H9 (cell line): ENCODE results near the gene ISCA1. TPM values are rescaled to one million over a fixed set of nuclear protein-coding genes. Genes with fewer than 3 reads are reported as not detected.

Source experiments
- DNase-seq: peaks from one replicate; pipeline ENCODE4 v3.0.0-alpha.2; 2017
- H2AFZ ChIP-seq: one replicate; pipeline ENCODE4 v1.6.1; 2013; ENCODE audit warnings: mild to moderate bottlenecking, low read length, control low read depth, moderate library complexity
- H2AK5ac ChIP-seq: 2 replicates; pipeline ENCODE4 v1.6.1; 2013; ENCODE audit warnings: low read length, control low read depth, mixed read lengths; ENCODE audit not compliant: insufficient read length
- H2BK120ac ChIP-seq: one replicate; pipeline ENCODE4 v1.6.1; 2013; ENCODE audit warnings: low read depth, mild to moderate bottlenecking, low read length, control low read depth, inconsistent platforms; ENCODE audit not compliant: poor library complexity, severe bottlenecking
- H2BK12ac ChIP-seq: 2 replicates; pipeline ENCODE4 v1.6.1; 2013; ENCODE audit warnings: low read length, control low read depth, mixed read lengths, low read depth; ENCODE audit not compliant: insufficient read length
- H2BK15ac ChIP-seq: 2 replicates; pipeline ENCODE4 v1.6.1; 2013; ENCODE audit warnings: low read depth, low read length, control low read depth
- H2BK20ac ChIP-seq: one replicate; pipeline ENCODE4 v1.6.1; 2013; ENCODE audit warnings: low read depth, mild to moderate bottlenecking, low read length, control low read depth, inconsistent platforms; ENCODE audit not compliant: poor library complexity, severe bottlenecking
- H2BK5ac ChIP-seq: 2 replicates; pipeline ENCODE4 v1.6.1; 2013; ENCODE audit warnings: low read length, control low read depth, mixed read lengths; ENCODE audit not compliant: insufficient read length
- H3K14ac ChIP-seq: 2 replicates; pipeline ENCODE4 v1.6.1; 2013; ENCODE audit warnings: low read length, control low read depth; ENCODE audit not compliant: insufficient read depth
- H3K18ac ChIP-seq: 2 replicates; pipeline ENCODE4 v1.6.1; 2013; ENCODE audit warnings: low read depth, mild to moderate bottlenecking, mixed read lengths, low read length, control low read depth; ENCODE audit not compliant: insufficient read length
- H3K23ac ChIP-seq: 2 replicates; pipeline ENCODE4 v1.6.1; 2013; ENCODE audit warnings: low read length, control low read depth, mixed read lengths, low read depth; ENCODE audit not compliant: insufficient read length
- H3K23me2 ChIP-seq: 2 replicates; pipeline ENCODE4 v1.6.1; 2013; ENCODE audit warnings: low read depth, mild to moderate bottlenecking, mixed read lengths, low read length, control low read depth; ENCODE audit not compliant: insufficient read length, poor library complexity, severe bottlenecking
- H3K27ac ChIP-seq: 2 replicates; pipeline ENCODE4 v1.5.1; 2013; ENCODE audit warnings: low read length, control low read depth, mixed read lengths, low read depth; ENCODE audit not compliant: insufficient read length
- H3K27me3 ChIP-seq: 2 replicates; pipeline ENCODE4 v1.6.1; 2013; ENCODE audit warnings: low read length, control low read depth, inconsistent platforms; ENCODE audit not compliant: insufficient read depth
- H3K4ac ChIP-seq: 2 replicates; pipeline ENCODE4 v1.6.1; 2013; ENCODE audit warnings: low read depth, mild to moderate bottlenecking, control low read depth, inconsistent platforms, low read length, moderate library complexity
- H3K4me1 ChIP-seq: 2 replicates; pipeline ENCODE4 v1.6.1; 2013; ENCODE audit warnings: low read length, control low read depth, inconsistent platforms; ENCODE audit not compliant: insufficient read depth
- H3K4me2 ChIP-seq: 2 replicates; pipeline ENCODE4 v1.6.1; 2013; ENCODE audit warnings: low read length, control low read depth, mixed read lengths; ENCODE audit not compliant: insufficient read length, insufficient read depth
- H3K56ac ChIP-seq: 2 replicates; pipeline ENCODE4 v1.6.1; 2013; ENCODE audit warnings: low read depth, mild to moderate bottlenecking, mixed read lengths, low read length, control low read depth; ENCODE audit not compliant: insufficient read length
- H3K79me1 ChIP-seq: 2 replicates; pipeline ENCODE4 v1.6.1; 2013; ENCODE audit warnings: low read depth, mild to moderate bottlenecking, moderate library complexity, low read length, control low read depth, inconsistent platforms; ENCODE audit not compliant: insufficient read depth, poor library complexity, severe bottlenecking
- H3K79me2 ChIP-seq: 2 replicates; pipeline ENCODE4 v1.6.1; 2013; ENCODE audit warnings: low read length, control low read depth, inconsistent platforms; ENCODE audit not compliant: insufficient read depth
- H3K9ac ChIP-seq: 2 replicates; pipeline ENCODE4 v1.6.1; 2013; ENCODE audit warnings: low read length, control low read depth, mixed read lengths; ENCODE audit not compliant: insufficient read length; ENCODE audit errors: extremely low read depth
- H3K9me3 ChIP-seq: one replicate; pipeline ENCODE4 v1.6.1; 2013; ENCODE audit warnings: low read depth, low read length, inconsistent platforms; ENCODE audit not compliant: control insufficient read depth
- H3T11ph ChIP-seq: one replicate; pipeline ENCODE4 v1.6.1; 2013; ENCODE audit warnings: mild to moderate bottlenecking, low read length, control low read depth, inconsistent platforms
- H4K20me1 ChIP-seq: one replicate; pipeline ENCODE4 v1.6.1; 2013; ENCODE audit not compliant: control insufficient read depth, insufficient read length, insufficient read depth
- H4K5ac ChIP-seq: 2 replicates; pipeline ENCODE4 v1.6.1; 2013; ENCODE audit warnings: low read depth, mild to moderate bottlenecking, mixed read lengths, low read length, control low read depth; ENCODE audit not compliant: insufficient read length
- H4K8ac ChIP-seq: replicated peaks from 2 replicates; pipeline ENCODE4 v1.6.1; 2013; ENCODE audit warnings: low read length, control low read depth, mixed read lengths, low read depth; ENCODE audit not compliant: insufficient read length
- H4K91ac ChIP-seq: 2 replicates; pipeline ENCODE4 v1.6.1; 2013; ENCODE audit warnings: low read depth, mild to moderate bottlenecking, moderate library complexity, mixed read lengths, low read length, control low read depth; ENCODE audit not compliant: insufficient read length
- H3K27ac Mint-ChIP-seq, 3 experiments: 2 replicates in 2 of 3; 3 replicates in 1 of 3; pipeline ENCODE4 v1.8.0; 2020 to 2021; ENCODE audit warnings: mixed read lengths in 3 of 3, mild to moderate bottlenecking in 1 of 3, moderate library complexity in 1 of 3
- H3K27me3 Mint-ChIP-seq: 2 replicates; pipeline ENCODE4 v1.8.0; 2021; ENCODE audit warnings: low read depth, mild to moderate bottlenecking, moderate library complexity, mixed read lengths
- H3K36me3 Mint-ChIP-seq, 3 experiments: 2 replicates in 2 of 3; 3 replicates in 1 of 3; pipeline ENCODE4 v1.8.0; 2020 to 2021; ENCODE audit warnings: low read depth in 3 of 3, mixed read lengths in 3 of 3; ENCODE audit not compliant: insufficient read depth in 1 of 3
- H3K4me1 Mint-ChIP-seq, 2 experiments: 2 replicates each; pipeline ENCODE4 v1.8.0; 2020; ENCODE audit warnings: mixed read lengths in 2 of 2
- H3K4me3 Mint-ChIP-seq, 2 experiments: 2 replicates in 1 of 2; 3 replicates in 1 of 2; pipeline ENCODE4 v1.8.0; 2020 to 2021; ENCODE audit warnings: mild to moderate bottlenecking in 2 of 2, mixed read lengths in 2 of 2, moderate library complexity in 1 of 2
- H3K9me3 Mint-ChIP-seq, 2 experiments: 2 replicates in 1 of 2; 3 replicates in 1 of 2; pipeline ENCODE4 v1.8.0; 2020; ENCODE audit warnings: mild to moderate bottlenecking in 2 of 2, mixed read lengths in 2 of 2, moderate library complexity in 1 of 2
- CTCF ChIP-seq: fragments of 200-600 bp; sonication (generic); conservative IDR thresholded peaks from 3 replicates; pipeline ENCODE4 v1.8.0; 2021; ENCODE audit warnings: antibody characterized with exemption, mild to moderate bottlenecking
- WGBS: extraction: QIAGEN DNeasy Blood & Tissue Kit; methylation state at CpG from one replicate; pipeline ENCODE4 v1.1.7; 2013; ENCODE audit warnings: missing lambda C conversion rate, low lambda C conversion rate, mixed read lengths; ENCODE audit not compliant: insufficient read length; ENCODE audit errors: extremely low coverage; 5-methylcytosine and 5-hydroxymethylcytosine counted together
- total RNA-seq: library from RNA; stranded (reverse); gene quantifications from 2 replicates; pipeline ENCODE4 v1.2.1, GENCODE V29; 2021

ISCA1 gene
- total RNA-seq, 1 experiment from 2014 or later = 33.3 TPM

DNA sequence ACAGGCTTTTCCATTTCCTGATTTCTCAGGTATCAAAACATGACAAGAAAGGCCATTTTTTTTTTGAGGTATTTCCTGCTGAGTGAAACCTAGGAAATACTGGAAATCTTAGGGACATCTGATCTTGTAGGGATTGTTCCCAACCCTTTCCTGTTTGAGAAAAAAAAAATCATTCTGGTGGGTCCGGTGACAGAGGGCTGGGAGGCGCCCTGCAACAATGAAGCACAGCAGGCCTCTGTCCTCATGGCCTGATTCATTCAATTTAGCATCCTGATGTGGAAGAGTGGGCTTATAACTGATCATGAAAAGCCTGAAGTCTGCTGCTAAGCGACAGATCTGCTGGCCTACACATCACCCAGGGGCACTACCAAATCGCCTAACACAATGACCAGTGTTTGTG is 19.8 kb downstream of the ISCA1 start:
- Histone ChIP-seq H2AK5ac (no peak overlapping the region), H2BK120ac (no peak overlapping the region), H3K14ac (no peak overlapping the region), H3K9ac (no peak overlapping the region), H3K23me2 (no peaks in the 10 kb centered on the region), H2BK5ac (no peak overlapping the region), H4K20me1 (no peaks in the 10 kb centered on the region), H4K5ac (peak overlapping the region; percentile 58), H3K79me1 (no peaks in the 10 kb centered on the region), H2AFZ (no peak overlapping the region), H3K18ac (no peak overlapping the region), H4K8ac (no peak overlapping the region), H2BK15ac (no peak overlapping the region), H3K27me3 (no peaks in the 10 kb centered on the region), H2BK20ac (no peak overlapping the region), H3K56ac (no peak overlapping the region), H3K4me1 (no peaks in the 10 kb centered on the region), H3K23ac (no peak overlapping the region), H4K91ac (no peak overlapping the region), H3T11ph (no peak overlapping the region), H3K9me3 (no peaks in the 10 kb centered on the region), H2BK12ac (no peak overlapping the region), H3K79me2 (no peaks in the 10 kb centered on the region), H3K4ac (no peak overlapping the region), H3K27ac (no peak overlapping the region), H3K4me2 (no peak overlapping the region)
- Mint-ChIP-seq H3K9me3 (no peaks in the 10 kb centered on the region), H3K27ac (peak overlapping the region in 2 of 3 experiments; percentile 37 to 38; a peak in 2 of 7 replicates), H3K4me1 (peaks cover 8 to 10% of the 10 kb centered on the region in 2 experiments), H3K4me3 (no peak overlapping the region), H3K36me3 (peaks cover 16 to 28% (median 22%) of the 10 kb centered on the region in 3 experiments; a peak in 6 of 7 replicates), H3K27me3 (no peaks in the 10 kb centered on the region)
- WGBS = no CpG with 5 or more reads among the region's 4 CpGs
- no peak for DNase-seq
- TF ChIP-seq CTCF = no peak
